Aorta (tissue), 5 donors: ENCODE results near the gene TENT5A. TPM values are rescaled to one million over a fixed set of nuclear protein-coding genes. Genes with fewer than 3 reads are reported as not detected.

Experiments used
- ATAC-seq: fragments of 200-7000 bp; cut with Tn5 transposase; one replicate; pipeline ENCODE4 v1.9.1; 2022; ENCODE audit warnings: moderate library complexity; ENCODE audit not compliant: low FRiP score
- DNase-seq, 2 donors: peaks; one replicate each; pipeline ENCODE4 v3.0.0-alpha.2; 2020
- H3K27ac ChIP-seq, 2 donors: one replicate each; pipeline ENCODE4 v1.5.1; 2013; ENCODE audit warnings: low read length in 2 of 2, mild to moderate bottlenecking in 2 of 2, moderate library complexity in 2 of 2, control low read depth in 1 of 2, inconsistent platforms in 1 of 2, low read depth in 1 of 2
- H3K27me3 ChIP-seq, 2 donors: one replicate each; pipeline ENCODE4 v1.6.1; 2013; ENCODE audit warnings: control low read depth in 1 of 2, low read length in 1 of 2, mild to moderate bottlenecking in 1 of 2, moderate library complexity in 1 of 2; ENCODE audit not compliant: insufficient read depth in 2 of 2, control insufficient read depth in 1 of 2
- H3K36me3 ChIP-seq, 2 donors: one replicate each; pipeline ENCODE4 v1.6.1; 2013; ENCODE audit warnings: control low read depth in 1 of 2, low read length in 1 of 2, mild to moderate bottlenecking in 1 of 2; ENCODE audit not compliant: insufficient read depth in 2 of 2, control insufficient read depth in 1 of 2
- H3K4me1 ChIP-seq, 2 donors: one replicate each; pipeline ENCODE4 v1.6.1; 2013; ENCODE audit warnings: low read length in 2 of 2, control low read depth in 1 of 2, mild to moderate bottlenecking in 1 of 2, moderate library complexity in 1 of 2; ENCODE audit not compliant: insufficient read depth in 2 of 2, control insufficient read depth in 1 of 2
- H3K4me3 ChIP-seq, 2 donors: one replicate each; pipeline ENCODE4 v1.5.1; 2013; ENCODE audit warnings: low read length in 2 of 2, control low read depth in 1 of 2, mild to moderate bottlenecking in 1 of 2
- H3K9me3 ChIP-seq: one replicate; pipeline ENCODE4 v1.6.1; 2013; ENCODE audit warnings: mild to moderate bottlenecking, low read length; ENCODE audit not compliant: control insufficient read depth
- WGBS, 2 donors: extraction: QIAGEN DNeasy Blood & Tissue Kit; methylation state at CpG; one replicate each; pipeline ENCODE4 v1.1.7; 2013; 5-methylcytosine and 5-hydroxymethylcytosine counted together
- intact Hi-C, 2 donors: fragments of 100-400 bp; cut with DNase I; formaldehyde crosslinking; loops; one replicate each; pipeline versions ENCODE4 v1.14.2 to v1.15.0; 2022
- polyA plus RNA-seq, 2 donors: library from polyadenylated mRNA; stranded (reverse); fragments of 200-250 nt; gene quantifications; one replicate each; pipeline ENCODE4 v1.2.3, GENCODE V29; 2013
- total RNA-seq, 2 donors: library from RNA; stranded (reverse); fragmentation: NEBNext Ultra II Directional; extraction: Animal tissue kit (Norgen Biotek cat#: 25700); gene quantifications; one replicate each; pipeline ENCODE4 v1.2.1, GENCODE V29; 2021
- donor health status: healthy with polysubstance abuse.
- donor health status: Bipolar disorder and iron deficiency.
- donor health status: DM: no; HTN: no; CAD: no.
- donor health status: DM: no; HTN: no; CAD: no.
- donor health status: DM: yes; HTN: yes; CAD: no.

TENT5A gene
- total and polyA plus RNA-seq, 4 donors = 9.6 to 26.9 (median 23.6) TPM

GRCh38 chr6:81758221-81758620 lies 5.7 kb upstream of the TENT5A start:
- H3K27ac ChIP-seq = no peak overlapping the region
- intact Hi-C loops = loop anchor here in 1 of 2 donors (10.0 kb wide), 3 partner anchors 257 to 1543 kb away; no protein-coding TSS in a partner anchor
- ATAC-seq (no peak), DNase-seq (no peak)
- WGBS, 2 donors = 87 to 88% methylated on average over 4 of the region's 4 CpGs
- no peaks in the 10 kb centered on the region for H3K27me3 ChIP-seq
- no peaks in the 10 kb centered on the region for H3K9me3 ChIP-seq
- H3K4me1 ChIP-seq = no peaks in the 10 kb centered on the region
- no peaks in the 10 kb centered on the region for H3K36me3 ChIP-seq
- no peak overlapping the region for H3K4me3 ChIP-seq

DNA sequence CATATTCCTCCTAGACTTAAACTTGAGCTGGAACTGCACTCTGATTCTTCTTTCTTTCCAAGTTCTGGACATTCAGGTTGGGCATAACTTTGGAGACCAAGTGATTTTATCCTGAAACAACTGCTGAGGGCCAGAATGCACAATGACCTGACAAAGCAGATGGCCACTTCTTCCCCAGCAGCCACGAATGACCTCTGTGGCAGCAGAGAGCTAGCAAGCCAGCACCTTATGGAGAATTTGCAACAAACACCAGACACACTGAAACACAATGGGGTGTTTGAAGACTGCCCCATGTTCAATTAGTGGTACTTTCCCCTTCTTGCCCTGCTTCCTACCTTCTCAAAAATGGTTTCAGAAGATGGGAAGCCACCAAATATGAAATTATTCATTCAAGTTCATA lies 4.2 kb upstream of the TENT5A start:
- Histone ChIP-seq H3K9me3 (no peaks in the 10 kb centered on the region), H3K27ac (no peak overlapping the region), H3K4me1 (no peaks in the 10 kb centered on the region), H3K27me3 (no peaks in the 10 kb centered on the region), H3K36me3 (no peaks in the 10 kb centered on the region), H3K4me3 (no peak overlapping the region)
- intact Hi-C loops = loop anchor here in 1 of 2 donors (10.0 kb wide), 3 partner anchors 258 to 1542 kb away; no protein-coding TSS in a partner anchor
- DNase-seq = no peak
- WGBS, 2 donors = 65 to 74% methylated on average over 1 of the region's 1 CpG
- ATAC-seq = no peak

DNA sequence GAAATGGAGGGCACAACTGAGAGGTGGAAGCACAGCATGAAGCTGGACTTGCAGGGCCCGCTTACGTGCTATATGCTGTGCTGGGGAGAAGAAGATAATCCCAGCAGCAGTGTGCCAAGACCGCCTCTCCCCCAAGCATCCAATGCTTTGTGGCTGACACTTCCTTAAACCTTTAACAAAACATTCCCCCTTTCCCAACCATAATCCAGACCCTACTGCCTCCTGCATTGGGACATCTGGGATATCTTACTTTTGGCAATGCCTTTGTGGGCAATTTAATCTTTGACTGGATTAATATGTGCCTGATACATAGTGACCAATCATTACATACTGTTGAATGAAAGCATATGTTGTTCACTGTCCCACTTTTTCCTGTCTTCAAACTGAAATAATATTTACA lies 3.1 kb upstream of the TENT5A start:
- Histone ChIP-seq H3K36me3 (no peaks in the 10 kb centered on the region), H3K4me1 (no peaks in the 10 kb centered on the region), H3K4me3 (no peak overlapping the region), H3K27ac (no peak overlapping the region), H3K9me3 (no peaks in the 10 kb centered on the region), H3K27me3 (no peaks in the 10 kb centered on the region)
- DNase-seq = no peak
- WGBS, 2 donors = 97% methylated on average over 3 of the region's 3 CpGs
- ATAC-seq = no peak
- intact Hi-C loops = loop anchor here in 1 of 2 donors (10.0 kb wide), 3 partner anchors 259 to 1541 kb away; no protein-coding TSS in a partner anchor

DNA sequence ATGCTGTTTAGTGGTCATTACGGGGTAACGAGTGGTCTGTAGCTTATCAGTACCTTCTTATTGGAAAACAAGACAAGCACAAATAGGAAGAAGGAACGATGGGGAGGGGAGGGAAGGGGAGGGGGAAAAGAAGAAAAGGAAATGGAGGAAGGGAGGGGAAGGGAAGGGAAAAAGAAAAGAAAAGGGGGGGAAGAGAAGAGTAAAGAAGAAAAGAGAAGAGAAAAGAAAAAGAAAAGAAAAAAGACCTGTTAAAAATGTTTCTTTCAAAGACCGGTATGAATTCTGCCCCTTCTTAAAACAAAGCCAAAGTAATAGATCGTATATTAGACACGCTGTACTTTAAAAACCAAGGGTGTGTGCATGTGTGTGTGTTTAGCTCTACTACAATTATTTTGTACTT lies 2.4 kb upstream of the TENT5A start:
- Histone ChIP-seq H3K9me3 (no peaks in the 10 kb centered on the region), H3K36me3 (no peaks in the 10 kb centered on the region), H3K27ac (no peak overlapping the region), H3K27me3 (no peaks in the 10 kb centered on the region), H3K4me3 (no peak overlapping the region), H3K4me1 (no peaks in the 10 kb centered on the region)
- 92 to 93% methylated on average over 6 of the region's 6 CpGs for WGBS, 2 donors
- ATAC-seq (no peak), DNase-seq (no peak)
- intact Hi-C loops = loop anchor here (5.0 to 10.0 kb wide), 10 partner anchors 102 to 1540 kb away; no protein-coding TSS in a partner anchor

DNA sequence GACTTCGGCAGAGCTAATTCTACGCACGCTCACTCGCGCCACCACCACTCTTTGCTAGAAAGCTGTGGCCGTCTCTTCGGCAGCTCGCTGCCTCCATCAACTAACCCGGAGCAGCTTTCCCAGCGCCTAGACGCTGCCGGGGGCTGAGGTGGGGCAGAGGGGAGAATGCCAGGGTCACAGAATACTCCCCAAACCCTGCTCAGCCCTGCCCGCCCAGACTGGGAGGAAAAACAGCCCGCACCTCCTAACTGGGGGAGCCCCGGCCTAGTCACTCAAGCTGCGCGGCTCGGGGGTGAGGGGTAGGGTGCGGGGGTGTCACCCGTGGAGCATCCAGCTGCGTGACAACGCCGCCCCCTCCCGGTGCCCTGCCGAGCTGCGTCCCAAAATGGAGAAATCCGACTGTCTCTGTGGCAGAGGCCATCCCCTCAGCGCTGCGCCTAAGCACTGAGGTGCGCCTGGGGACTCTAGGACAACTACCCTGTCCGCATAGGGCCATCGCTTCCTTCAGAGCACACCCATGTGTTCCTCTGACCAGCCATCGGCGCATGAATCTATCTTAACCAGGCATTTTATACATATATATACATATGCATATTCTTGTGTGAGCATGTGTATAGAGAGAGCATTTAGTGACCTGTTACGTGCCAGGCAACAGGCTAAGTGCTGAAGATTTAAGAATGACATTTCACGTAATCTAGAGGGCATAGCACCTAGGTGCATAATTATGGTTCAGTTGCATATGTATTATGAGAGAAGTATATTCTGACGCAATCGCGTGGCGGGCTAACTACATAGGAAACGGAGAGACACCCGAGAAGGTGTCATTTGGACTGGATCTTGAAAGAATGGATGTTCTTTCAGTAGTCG lies 1.5 kb upstream of the TENT5A start:
- peak overlapping the region; percentile 71 to 99 for H3K27ac ChIP-seq
- no peaks in the 10 kb centered on the region for H3K36me3 ChIP-seq
- intact Hi-C loops = loop anchor here (2.0 to 10.0 kb wide), 11 partner anchors 103 to 1539 kb away; no protein-coding TSS in a partner anchor
- WGBS, 2 donors = 21 to 23% methylated on average over 42 to 43 of the region's 43 CpGs
- no peaks in the 10 kb centered on the region for H3K4me1 ChIP-seq
- ATAC-seq (peak; percentile 82), DNase-seq (peak; percentile 92 to 96)
- H3K4me3 ChIP-seq = peak overlapping the region; percentile 84 to 100
- H3K9me3 ChIP-seq = no peaks in the 10 kb centered on the region
- H3K27me3 ChIP-seq = no peaks in the 10 kb centered on the region

GRCh38 chr6:81752921-81753710 lies 635 bp upstream of the TENT5A start:
- ATAC-seq = peak; percentile 94
- Histone ChIP-seq H3K36me3 (no peaks in the 10 kb centered on the region), H3K4me1 (no peaks in the 10 kb centered on the region), H3K27ac (peak overlapping the region; percentile 71 to 99), H3K4me3 (peak overlapping the region; percentile 84 to 100), H3K9me3 (no peaks in the 10 kb centered on the region), H3K27me3 (no peaks in the 10 kb centered on the region)
- intact Hi-C loops = loop anchor here (2.0 to 10.0 kb wide), 11 partner anchors 104 to 1538 kb away; no protein-coding TSS in a partner anchor
- DNase-seq = peak; percentile 97 to 98
- 0% methylated on average over 63 of the region's 63 CpGs for WGBS, 2 donors

DNA sequence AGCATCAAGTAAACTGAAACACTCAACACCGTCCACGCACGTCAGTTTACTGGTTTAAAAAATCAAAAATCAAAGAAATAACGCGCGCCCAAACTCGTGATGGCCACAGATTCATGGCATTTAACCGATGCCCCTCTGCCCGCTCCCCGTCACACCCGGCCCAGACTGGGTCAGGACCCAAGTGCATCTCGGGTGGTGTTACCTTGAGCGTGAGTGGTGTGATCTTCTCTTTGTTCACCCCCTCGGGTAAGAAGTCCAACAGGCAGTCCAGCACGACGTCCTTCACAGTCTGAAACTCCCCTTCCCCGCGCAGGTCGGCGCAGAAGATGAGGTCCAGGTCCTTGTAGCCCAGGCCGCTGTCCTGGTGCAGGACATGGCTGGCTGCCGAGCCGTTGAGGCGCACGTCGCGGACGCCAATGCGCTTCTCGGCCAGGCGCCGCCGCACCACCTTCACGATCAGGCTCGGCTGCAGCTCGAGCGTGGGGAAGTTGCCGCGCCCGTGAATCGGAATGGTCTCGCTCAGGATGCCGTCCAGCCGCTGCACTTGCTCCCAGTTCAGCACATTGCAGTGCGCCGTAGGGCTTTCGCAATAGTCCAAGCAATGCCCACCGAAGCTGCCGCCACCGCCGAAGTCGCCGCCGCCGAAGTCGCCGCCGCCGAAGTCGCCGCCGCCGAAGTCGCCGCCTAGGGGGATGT lies 945 bp downstream of the TENT5A start:
- H3K9me3 ChIP-seq = no peaks in the 10 kb centered on the region
- WGBS, 2 donors = 0% methylated on average over 65 of the region's 65 CpGs
- H3K4me1 ChIP-seq = peaks cover 0 to 7% of the 10 kb centered on the region in 2 donors
- ATAC-seq (peak; percentile 56), DNase-seq (peak; percentile 83 to 92)
- H3K27ac ChIP-seq = peak overlapping the region; percentile 48 to 92
- intact Hi-C loops = loop anchor here (2.0 to 10.0 kb wide), 12 partner anchors 106 to 1539 kb away; no protein-coding TSS in a partner anchor
- no peaks in the 10 kb centered on the region for H3K36me3 ChIP-seq
- peak overlapping the region; percentile 55 to 100 for H3K4me3 ChIP-seq
- H3K27me3 ChIP-seq = no peaks in the 10 kb centered on the region
